ENCODE data around the gene RELL2. TPM values are rescaled to one million over a fixed set of nuclear protein-coding genes. Genes with fewer than 3 reads are reported as not detected.

Gene RELL2
- total and polyA plus RNA-seq, 11 donors, result 0.25 to 2.7 (median 0.72) TPM

- 83 to 95% (median 88%) methylated on average over 1 to 3 of the region's 3 CpGs for WGBS, 4 donors
- DNase-seq (no peak), ATAC-seq (no peak)
- no peak overlapping the region for H3K27ac ChIP-seq
- no peak overlapping the region for H3K4me3 ChIP-seq
- no peak for TF ChIP-seq CTCF (IDR thresholded peaks at IDR 0.05)
- no peak for TF ChIP-seq POLR2A (IDR thresholded peaks at IDR 0.05)
- H3K9me3 ChIP-seq, result no peaks in the 10 kb centered on the region
- intact Hi-C loops (cut with DNase I), result no loop called here
- H3K27me3 ChIP-seq, result no peaks in the 10 kb centered on the region
- peaks cover 3 to 27% (median 19%) of the 10 kb centered on the region in 12 donors for H3K4me1 ChIP-seq
- peaks cover 0 to 24% (median 1%) of the 10 kb centered on the region in 9 donors for H3K36me3 ChIP-seq
These were observed 3.2 kb downstream of the RELL2 start for GRCh38 chr5:141640051-141640415.

- Histone ChIP-seq H3K4me3 (no peak overlapping the region), H3K27ac (no peak overlapping the region), H3K4me1 (peaks cover 2 to 20% (median 13%) of the 10 kb centered on the region in 12 donors), H3K9me3 (no peaks in the 10 kb centered on the region), H3K36me3 (peaks cover 0 to 31% (median 5%) of the 10 kb centered on the region in 9 donors), H3K27me3 (no peaks in the 10 kb centered on the region)
- ATAC-seq (no peak), DNase-seq (no peak)
- TF ChIP-seq POLR2A (IDR thresholded peaks at IDR 0.05) (no peak), CTCF (IDR thresholded peaks at IDR 0.05) (no peak)
- intact Hi-C loops (cut with DNase I), result no loop called here
- 88 to 93% (median 90%) methylated on average over 9 of the region's 9 CpGs for WGBS, 4 donors
These were observed 3.9 kb downstream of the RELL2 start for GRCh38 chr5:141640698-141641097.

DNA sequence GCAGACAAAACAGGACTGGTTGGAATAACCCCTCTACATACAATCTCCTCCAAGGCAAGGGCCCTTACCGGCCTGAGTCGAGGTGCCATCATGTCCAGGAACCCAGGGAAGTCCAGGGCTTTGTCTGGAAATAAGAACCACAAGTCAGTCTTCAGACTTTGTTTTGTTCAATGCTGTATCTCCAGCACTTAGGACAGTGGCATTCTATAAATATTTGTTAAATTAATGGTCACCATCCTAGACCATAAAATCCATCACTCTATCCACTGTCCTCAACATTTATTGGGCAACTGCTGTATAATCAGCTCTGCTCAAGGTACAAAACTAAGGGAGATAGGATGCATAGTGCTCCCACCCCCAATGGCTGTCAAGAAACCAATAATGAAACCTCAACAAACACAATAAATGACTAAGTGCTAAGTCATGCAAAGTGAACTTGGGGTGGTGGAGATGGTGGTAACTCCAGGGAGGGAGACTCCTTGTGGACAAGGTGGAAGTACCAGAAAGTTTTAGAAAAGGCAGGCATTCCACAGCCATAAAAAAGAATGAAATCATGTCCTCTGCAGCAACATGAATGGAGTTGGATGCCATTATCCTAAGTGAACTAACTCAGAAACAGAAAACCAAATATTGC, 5.0 kb downstream of the RELL2 start:
- TF ChIP-seq POLR2A (IDR thresholded peaks at IDR 0.05) (no peak), CTCF (IDR thresholded peaks at IDR 0.05) (no peak)
- intact Hi-C loops (cut with DNase I), result no loop called here
- ATAC-seq (no peak), DNase-seq (no peak)
- H3K4me3 ChIP-seq, result no peak overlapping the region
- no peaks in the 10 kb centered on the region for H3K9me3 ChIP-seq
- peaks cover 0 to 41% (median 11%) of the 10 kb centered on the region in 9 donors for H3K36me3 ChIP-seq
- no peaks in the 10 kb centered on the region for H3K27me3 ChIP-seq
- no peak overlapping the region for H3K27ac ChIP-seq
- 89 to 92% (median 89%) methylated on average over 2 of the region's 2 CpGs for WGBS, 4 donors
- peaks cover 0 to 15% (median 8%) of the 10 kb centered on the region in 12 donors for H3K4me1 ChIP-seq

GRCh38 chr5:141646026-141646425, 9.2 kb downstream of the RELL2 start:
- ATAC-seq (no peak), DNase-seq (no peak)
- H3K27me3 ChIP-seq, result no peaks in the 10 kb centered on the region
- H3K9me3 ChIP-seq, result no peaks in the 10 kb centered on the region
- peaks cover 0 to 54% (median 12%) of the 10 kb centered on the region in 9 donors for H3K36me3 ChIP-seq
- intact Hi-C loops (cut with DNase I), result no loop called here
- TF ChIP-seq POLR2A (IDR thresholded peaks at IDR 0.05) (no peak), CTCF (IDR thresholded peaks at IDR 0.05) (no peak)
- H3K27ac ChIP-seq, result no peak overlapping the region
- H3K4me3 ChIP-seq, result no peak overlapping the region
- WGBS, 4 donors, result 90 to 93% (median 92%) methylated on average over 6 of the region's 6 CpGs
- H3K4me1 ChIP-seq, result peaks cover 0 to 12% (median 5%) of the 10 kb centered on the region in 12 donors
